ENCODE data around the gene NCBP2L.

- TF ChIP-seq CTCF (IDR thresholded peaks at IDR 0.05; ENCODE audit: borderline replicate concordance, extremely low read depth, low read length, poor library complexity, severe bottlenecking) (no peak), EZH2 (IDR thresholded peaks at IDR 0.05; ENCODE audit: borderline replicate concordance, low read depth, low read length, severe bottlenecking) (no peak)
Measured at GRCh38 chrX:107825698-107826237, 48.2 kb downstream of the NCBP2L start, which contains the start of gene MID2.
